Fibroblast of peridontal ligament (primary cell): Measurements from ENCODE around the gene DCHS2.

Experiments used
- DNase-seq: peaks from one replicate; pipeline ENCODE4 v3.0.0-alpha.2; 2010; ENCODE audit errors: extremely low read depth

Gene DCHS2

GRCh38 chr4:154489558-154490233, 1.9 kb downstream of the DCHS2 start:
- no peak for DNase-seq

GRCh38 chr4:154487145-154487544, 4.5 kb downstream of the DCHS2 start:
- no peak for DNase-seq

GRCh38 chr4:154485127-154485773, 6.3 kb downstream of the DCHS2 start:
- DNase-seq = no peak

- no peak for DNase-seq
Observed at GRCh38 chr4:154478547-154478946, 13.1 kb downstream of the DCHS2 start.

DNA sequence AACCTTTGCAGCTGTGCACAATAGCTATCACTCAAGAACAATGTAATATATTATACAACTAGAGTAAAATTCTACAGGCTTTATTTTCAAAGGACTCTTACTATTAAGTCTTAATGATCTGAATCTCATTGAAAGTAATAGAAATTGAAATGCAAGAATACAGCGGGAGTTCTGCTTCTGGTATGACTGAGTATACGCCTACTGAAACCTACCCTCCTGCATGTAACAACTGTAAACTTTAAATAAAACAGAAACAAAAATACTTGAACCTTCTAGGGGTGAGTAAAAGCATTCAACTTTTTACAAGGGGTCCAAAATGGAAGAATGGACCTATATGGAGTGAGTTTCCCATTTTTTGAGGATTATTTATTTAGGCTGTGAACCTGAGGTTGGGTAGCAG, 13.5 kb downstream of the DCHS2 start:
- no peak for DNase-seq

DNA sequence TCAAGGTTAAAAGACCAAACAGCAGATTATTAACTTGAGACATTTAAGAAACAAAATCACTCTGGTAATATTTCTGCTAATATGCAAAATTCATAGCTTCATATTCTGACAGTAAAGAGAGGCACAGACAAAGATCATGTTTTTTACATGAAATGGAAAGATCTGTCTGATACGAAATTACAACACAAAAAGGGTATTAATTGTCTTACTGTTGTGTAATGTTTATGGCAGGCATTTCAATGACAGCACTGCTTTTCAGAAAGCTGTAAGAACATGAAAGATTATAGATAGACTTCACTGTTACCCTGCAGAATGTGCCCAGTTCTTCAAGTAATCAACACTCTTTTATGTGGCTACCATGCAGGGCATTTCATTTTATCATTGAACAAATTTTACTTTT, 15.4 kb downstream of the DCHS2 start:
- DNase-seq = no peak

GRCh38 chr4:154475820-154476219, 15.8 kb downstream of the DCHS2 start:
- no peak for DNase-seq

DNA sequence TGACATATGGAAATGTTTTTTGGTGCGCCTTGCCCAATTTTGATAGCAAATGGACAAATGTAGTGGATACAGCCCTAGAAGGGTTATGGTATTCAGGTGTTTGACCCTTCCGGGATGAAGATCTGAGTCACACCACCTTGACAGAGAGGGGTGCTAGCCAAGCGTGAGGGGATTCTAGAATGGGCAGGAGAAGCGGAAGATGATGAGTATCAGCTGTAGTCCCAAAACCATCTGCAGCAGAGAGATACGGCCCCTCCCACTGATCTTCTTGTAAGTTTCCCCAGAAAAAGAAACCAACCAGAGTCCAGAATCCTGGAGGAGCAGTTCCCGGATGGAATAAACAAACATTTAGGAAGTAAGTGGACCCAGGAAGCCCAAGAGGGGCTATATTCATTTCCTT, 18.1 kb downstream of the DCHS2 start:
- no peak for DNase-seq

GRCh38 chr4:154472858-154473257, 18.7 kb downstream of the DCHS2 start:
- no peak for DNase-seq

DNA sequence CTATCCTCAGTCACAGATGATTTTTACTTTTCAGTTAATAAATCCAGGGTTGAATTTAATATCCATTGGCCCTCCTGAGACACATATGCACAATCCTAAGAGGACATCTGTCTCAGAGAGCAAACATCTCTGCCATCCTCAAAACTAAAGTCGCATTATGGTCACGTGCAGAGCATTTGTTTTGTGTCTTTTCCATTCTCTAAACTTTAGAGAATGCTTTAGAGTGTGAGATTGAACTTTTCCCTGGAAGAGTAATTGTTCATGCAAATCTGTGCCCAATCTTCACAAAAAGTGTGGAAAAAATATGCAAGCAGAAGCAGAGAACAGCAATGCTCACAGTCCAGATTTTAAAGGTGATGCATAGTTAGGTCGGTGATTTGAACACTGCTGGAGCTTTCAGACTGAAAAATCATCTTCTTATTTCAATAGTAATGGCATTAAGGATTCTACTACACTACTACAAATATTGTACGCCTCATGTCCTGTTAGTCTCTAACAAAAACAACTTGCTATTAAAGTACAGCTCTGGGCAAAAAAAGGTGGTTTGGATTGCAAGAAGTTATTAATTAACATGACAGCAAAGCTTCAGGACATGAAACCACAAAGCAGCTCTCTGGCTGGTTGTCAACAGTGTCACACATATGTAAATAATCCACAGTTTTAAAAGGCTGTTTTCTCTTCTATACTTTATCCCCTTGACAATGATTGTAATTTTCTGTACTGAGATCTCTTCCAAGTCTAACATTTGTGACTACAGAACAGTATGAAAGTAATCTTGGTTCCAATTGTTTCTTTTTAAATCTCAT, 19.9 kb downstream of the DCHS2 start:
- DNase-seq = no peak

- no peak for DNase-seq
Observed at GRCh38 chr4:154471032-154471431, 20.6 kb downstream of the DCHS2 start.

- no peak for DNase-seq
Observed at GRCh38 chr4:154467886-154468285, 23.7 kb downstream of the DCHS2 start.

DNA sequence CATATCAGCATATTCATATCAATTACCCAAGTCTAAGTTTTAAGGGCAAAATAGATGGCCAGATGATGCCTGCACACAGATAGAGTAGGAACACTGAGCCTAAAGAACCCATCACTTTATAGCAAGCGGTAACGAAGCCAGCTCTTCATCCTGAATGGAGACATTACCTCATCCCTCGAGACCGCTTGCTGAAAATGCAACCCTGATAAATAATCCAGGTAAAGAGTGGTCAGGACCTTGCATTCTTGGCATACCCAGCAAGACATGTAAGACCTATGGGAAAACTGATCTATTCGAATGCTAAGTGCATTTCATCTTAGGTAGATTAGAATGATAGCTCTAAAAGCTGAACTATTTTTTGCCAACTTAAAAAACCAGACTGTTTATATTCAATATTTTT, 25.3 kb downstream of the DCHS2 start:
- DNase-seq = no peak

- DNase-seq = no peak
Observed at GRCh38 chr4:154465085-154465484, 26.5 kb downstream of the DCHS2 start.

DNA sequence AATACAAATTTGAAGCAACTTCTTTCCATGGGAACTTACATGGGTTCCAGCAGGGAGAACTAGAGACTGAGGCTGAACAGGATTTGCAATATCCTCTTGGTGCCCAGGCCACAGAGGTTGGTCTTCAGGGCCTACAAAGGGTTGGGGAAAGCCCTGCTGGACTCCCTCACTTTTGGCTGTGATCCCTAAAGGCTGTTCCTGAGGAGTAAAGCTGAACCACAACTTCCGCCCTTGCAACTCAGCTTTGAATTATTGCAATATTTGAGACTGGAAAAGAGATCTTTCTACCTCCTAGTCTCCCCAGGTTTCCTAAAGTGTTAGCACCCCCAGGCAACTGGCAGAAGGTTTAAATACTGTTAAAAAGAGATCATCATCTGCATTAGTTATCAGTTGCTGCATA, 26.9 kb downstream of the DCHS2 start:
- DNase-seq = no peak

- no peak for DNase-seq
Observed at GRCh38 chr4:154462081-154462810, 29.4 kb downstream of the DCHS2 start.

DNA sequence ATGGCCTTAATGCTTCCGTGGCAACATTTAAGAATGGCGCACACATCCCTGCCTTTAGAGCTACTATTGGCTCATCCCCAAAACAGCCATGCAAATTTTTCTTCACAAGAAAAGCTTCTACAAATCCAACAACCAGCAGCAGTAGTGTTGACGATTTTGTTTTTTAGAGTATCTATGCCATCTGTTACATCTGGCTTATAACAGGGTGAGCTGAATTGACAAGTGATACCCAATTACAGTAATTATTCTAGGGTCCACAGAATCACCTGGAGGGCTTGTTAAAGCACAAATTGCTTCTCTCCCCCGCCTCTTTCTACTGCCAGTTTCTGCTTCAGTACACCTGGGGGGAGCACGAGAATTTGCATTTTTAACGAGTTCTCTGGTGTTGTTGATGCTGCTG, 34.1 kb downstream of the DCHS2 start:
- no peak for DNase-seq

- DNase-seq = no peak
Observed at GRCh38 chr4:154456889-154457288, 34.7 kb downstream of the DCHS2 start.

DNA sequence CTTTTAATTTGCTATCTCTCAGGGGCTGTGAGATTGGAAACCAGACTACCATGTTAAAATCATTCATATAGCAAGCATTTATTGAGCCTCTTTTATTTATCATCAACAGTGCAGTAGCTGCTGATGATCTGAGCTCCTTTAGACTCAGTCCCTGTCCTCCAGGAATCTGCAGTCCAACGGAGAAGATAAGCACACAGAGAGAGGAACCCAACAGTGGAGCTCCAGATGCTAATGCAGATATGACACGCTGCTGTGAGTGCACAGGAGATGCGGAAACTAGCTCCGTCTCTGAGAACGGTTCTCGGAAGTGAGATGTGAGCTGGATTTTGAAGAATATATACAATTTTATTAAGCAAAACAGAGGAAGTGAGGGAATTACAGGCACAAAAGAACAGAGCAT, 35.4 kb downstream of the DCHS2 start:
- DNase-seq = no peak

DNA sequence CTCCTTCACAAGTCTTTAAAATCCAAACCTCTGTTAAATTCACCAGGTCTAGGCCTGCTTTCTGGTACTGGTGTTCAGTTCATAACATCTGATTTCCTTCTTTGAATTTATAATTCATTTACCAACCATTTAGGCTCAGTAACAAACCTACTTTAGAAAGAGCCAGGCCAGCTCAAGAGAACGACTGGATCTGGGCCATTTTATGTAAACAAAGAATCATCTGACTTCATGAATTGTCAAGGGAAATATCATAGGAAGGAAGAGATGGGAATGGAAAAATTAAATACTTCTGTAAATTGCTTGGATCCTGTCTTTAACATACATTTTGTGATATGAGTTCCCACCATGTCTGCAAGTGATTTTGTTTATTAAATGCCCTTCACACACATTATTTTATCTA, 36.5 kb downstream of the DCHS2 start:
- no peak for DNase-seq

DNA sequence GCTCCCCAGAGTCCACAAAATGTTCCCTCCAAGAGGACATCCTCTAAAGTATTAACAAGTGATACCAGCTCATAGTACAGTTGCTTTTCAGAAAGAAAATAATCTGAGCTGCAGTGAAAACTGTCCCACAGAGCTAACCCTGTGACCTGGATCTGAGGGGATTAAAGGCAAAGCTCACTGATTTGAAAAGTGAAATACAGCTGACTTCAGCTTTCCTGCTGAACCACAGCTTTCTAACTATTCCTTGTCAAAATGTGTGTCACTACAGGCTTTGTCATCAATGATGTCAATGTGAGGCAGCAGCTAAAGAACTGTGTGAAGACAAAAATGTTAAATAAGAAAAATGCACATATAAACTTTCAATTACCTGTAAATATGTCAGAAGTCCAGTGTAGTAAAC, 36.9 kb downstream of the DCHS2 start:
- DNase-seq = no peak

DNA sequence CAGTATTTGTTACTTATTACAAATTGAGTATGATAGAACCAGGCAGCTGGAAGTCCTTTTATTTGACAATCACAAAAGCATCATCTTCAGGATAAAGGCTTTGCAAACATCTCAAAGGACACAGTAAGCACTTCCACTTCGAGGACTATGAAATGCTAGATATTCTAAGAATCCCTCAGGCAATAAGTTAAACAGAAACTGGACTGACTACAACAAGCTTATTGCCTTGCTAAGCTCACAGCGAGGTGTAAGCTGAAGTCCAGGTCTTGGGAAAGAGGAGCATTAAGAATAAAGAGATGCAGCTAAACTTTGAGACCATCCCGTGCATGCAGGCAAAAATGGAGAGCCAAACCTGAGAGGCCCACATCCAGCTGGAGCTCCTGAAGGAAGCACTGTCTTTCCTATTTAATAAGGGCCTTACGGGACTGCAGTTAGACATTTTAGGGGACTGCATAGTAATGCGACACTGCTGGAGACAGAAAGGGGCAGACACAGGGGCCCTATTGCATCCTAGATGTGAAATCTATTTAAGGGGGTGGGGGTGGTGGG, 38.7 kb downstream of the DCHS2 start:
- no peak for DNase-seq
